Measurements from ENCODE around the gene PRSS23.

- TF ChIP-seq CTCF (IDR thresholded peaks at IDR 0.05) (no peak), EZH2 (IDR thresholded peaks at IDR 0.05) (no peak), EZH2phosphoT487 (IDR thresholded peaks at IDR 0.05) (no peak)
These were observed 10.1 kb upstream of the PRSS23 start for GRCh38 chr11:86790195-86790725.

Data from neural progenitor cell (in vitro differentiated cells).